ENCODE measurements around the gene SLC5A11.
"Not testable (repeated sequence)": the region's sequence is repeated elsewhere in the genome, so short reads cannot be mapped to it uniquely, and the experiment has no call there.

SLC5A11 gene, protein sequence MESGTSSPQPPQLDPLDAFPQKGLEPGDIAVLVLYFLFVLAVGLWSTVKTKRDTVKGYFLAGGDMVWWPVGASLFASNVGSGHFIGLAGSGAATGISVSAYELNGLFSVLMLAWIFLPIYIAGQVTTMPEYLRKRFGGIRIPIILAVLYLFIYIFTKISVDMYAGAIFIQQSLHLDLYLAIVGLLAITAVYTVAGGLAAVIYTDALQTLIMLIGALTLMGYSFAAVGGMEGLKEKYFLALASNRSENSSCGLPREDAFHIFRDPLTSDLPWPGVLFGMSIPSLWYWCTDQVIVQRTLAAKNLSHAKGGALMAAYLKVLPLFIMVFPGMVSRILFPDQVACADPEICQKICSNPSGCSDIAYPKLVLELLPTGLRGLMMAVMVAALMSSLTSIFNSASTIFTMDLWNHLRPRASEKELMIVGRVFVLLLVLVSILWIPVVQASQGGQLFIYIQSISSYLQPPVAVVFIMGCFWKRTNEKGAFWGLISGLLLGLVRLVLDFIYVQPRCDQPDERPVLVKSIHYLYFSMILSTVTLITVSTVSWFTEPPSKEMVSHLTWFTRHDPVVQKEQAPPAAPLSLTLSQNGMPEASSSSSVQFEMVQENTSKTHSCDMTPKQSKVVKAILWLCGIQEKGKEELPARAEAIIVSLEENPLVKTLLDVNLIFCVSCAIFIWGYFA

DNA sequence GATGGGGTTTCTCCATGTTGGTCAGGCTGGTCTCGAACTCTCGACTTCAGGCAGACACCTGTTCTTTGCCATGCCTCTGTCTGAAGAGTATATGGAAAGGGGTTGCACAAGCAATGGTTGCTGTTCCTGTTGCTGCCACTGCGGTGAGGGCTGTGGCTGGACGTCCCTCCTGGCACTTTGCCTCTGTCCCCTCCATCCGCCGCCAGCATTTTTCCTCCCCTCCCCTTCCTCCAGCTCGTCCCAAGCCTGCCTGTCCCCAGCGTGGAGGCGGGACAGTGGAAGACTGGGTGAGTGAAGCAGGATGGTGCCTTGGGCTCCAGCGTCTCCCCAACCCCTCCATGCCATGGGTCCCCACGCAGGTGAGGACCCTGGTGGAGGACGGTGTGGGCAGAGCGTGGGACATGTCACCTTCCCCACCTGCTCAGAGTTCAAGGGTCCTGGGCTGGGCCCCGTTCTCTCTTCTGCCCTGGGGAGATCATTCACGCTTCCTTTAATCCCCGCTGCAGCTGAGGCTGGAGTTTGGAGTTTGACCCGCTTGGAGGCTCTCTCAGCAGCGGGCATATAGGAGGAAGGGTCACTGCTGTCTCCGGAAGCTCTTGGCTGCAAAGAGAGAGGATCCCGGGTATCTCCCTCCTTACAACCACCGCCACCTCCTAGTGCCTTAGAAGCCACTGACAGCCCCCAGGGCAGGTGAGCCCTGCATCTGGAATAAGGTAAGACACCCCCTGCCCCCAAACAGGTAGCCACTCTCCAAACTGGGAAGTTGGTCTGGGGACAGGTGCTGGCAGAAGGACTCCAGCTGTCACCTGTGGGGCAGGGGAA is at the start of gene SLC5A11:
Gene SLC5A11 (plus strand): TSS at position 238 of the 822 bp plus-strand sequence. CDS start 12,681 bp downstream, outside the sequence.
- no peak for DNase-seq (ENCODE audit: low spot score)
- TF ChIP-seq, protein P1, sequence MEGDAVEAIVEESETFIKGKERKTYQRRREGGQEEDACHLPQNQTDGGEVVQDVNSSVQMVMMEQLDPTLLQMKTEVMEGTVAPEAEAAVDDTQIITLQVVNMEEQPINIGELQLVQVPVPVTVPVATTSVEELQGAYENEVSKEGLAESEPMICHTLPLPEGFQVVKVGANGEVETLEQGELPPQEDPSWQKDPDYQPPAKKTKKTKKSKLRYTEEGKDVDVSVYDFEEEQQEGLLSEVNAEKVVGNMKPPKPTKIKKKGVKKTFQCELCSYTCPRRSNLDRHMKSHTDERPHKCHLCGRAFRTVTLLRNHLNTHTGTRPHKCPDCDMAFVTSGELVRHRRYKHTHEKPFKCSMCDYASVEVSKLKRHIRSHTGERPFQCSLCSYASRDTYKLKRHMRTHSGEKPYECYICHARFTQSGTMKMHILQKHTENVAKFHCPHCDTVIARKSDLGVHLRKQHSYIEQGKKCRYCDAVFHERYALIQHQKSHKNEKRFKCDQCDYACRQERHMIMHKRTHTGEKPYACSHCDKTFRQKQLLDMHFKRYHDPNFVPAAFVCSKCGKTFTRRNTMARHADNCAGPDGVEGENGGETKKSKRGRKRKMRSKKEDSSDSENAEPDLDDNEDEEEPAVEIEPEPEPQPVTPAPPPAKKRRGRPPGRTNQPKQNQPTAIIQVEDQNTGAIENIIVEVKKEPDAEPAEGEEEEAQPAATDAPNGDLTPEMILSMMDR (IDR thresholded peaks at IDR 0.05; ENCODE audit: extremely low read depth, missing control alignments), result no peak

DNA sequence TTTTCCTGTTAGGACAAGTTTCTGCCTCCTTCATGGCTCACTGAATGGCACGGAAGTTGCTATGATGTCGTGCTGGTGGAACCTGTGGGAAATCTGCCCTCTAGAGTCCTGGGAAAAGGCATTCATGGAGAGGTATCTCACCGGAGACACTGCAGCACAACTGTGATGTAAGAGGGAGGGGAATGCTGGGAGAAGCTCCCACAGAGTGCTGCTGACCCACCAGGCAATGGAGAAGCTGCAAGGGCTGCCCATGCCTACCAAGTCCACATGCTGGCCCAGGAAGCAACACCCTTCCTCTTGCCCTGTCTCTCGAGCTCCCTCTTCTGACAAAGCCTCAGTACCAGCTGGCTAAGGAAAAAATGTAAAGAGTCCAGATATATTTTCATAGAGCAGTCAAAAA is 45.2 kb upstream of the SLC5A11 start:
- DNase-seq (ENCODE audit: low spot score), result no peak
- TF ChIP-seq, protein P1 (IDR thresholded peaks at IDR 0.05; ENCODE audit: extremely low read depth, missing control alignments), result no peak

DNA sequence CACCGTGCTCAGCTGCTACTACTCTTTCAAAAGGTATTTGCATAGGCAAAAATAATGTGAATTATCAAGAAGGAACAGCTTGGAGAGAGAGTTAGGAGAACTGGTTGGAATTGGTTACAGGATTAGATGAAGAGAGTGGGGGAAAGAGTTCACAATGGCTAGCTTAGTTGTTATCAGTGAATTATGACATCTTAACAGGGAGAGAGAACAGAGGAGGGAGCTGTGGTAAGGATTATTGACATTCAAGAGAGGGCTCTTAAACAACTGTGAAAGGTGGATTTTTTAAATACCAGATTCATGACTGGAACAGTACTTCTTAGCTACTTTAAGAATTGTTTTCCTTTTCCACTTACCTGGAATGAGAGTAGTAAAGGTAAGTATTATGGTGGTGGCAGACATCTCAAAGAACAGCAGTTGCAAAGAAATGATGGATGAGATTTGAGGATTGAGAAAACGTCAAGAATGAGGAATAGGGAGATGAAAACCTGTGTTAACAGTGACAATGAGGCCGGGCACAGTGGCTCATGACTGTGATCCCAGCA is 43.9 kb upstream of the SLC5A11 start:
- DNase-seq (ENCODE audit: low spot score), result no peak
- TF ChIP-seq, protein P1 (IDR thresholded peaks at IDR 0.05; ENCODE audit: extremely low read depth, missing control alignments), result no peak

DNA sequence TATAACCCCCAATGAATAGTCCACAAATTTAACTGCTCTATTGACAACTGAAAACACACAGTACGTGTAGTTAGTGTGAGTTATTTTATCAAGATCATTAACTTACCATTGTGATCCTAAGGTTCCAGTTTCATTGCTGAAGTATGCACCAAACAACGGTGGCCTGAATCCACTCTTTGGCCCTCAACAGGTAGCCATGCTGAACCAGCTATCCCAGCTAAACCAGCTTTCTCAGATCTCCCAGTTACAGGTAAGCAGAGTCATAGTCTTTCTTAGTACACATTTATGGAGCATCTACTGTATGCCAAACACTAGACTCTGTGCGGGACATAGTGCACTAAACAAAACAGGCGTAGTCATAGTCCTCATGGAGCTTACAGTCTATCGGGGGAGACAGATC is 40.3 kb upstream of the SLC5A11 start:
- TF ChIP-seq, protein P1 (IDR thresholded peaks at IDR 0.05; ENCODE audit: extremely low read depth, missing control alignments), result no peak
- no peak for DNase-seq (ENCODE audit: low spot score)

DNA sequence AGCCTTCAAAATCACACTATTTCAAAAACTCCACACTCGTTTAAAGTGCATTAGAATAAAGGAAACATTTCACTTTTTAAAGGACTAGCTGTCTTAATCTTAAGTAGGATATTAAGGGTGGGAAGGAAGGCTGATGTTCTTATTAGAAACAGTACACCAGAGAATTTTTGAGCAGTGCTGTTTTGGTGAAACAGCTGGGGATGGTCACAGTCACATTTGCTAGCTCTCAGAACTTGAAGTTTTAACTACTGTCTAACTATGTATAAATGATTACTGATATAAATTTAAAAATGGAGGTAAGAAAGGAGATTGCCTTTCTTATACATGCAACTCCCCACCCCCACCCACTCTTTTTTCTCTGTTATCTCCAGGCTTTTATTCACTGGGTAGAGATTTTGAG is 38.5 kb upstream of the SLC5A11 start:
- no peak for DNase-seq (ENCODE audit: low spot score)
- TF ChIP-seq, protein P1 (IDR thresholded peaks at IDR 0.05; ENCODE audit: extremely low read depth, missing control alignments), result no peak

DNA sequence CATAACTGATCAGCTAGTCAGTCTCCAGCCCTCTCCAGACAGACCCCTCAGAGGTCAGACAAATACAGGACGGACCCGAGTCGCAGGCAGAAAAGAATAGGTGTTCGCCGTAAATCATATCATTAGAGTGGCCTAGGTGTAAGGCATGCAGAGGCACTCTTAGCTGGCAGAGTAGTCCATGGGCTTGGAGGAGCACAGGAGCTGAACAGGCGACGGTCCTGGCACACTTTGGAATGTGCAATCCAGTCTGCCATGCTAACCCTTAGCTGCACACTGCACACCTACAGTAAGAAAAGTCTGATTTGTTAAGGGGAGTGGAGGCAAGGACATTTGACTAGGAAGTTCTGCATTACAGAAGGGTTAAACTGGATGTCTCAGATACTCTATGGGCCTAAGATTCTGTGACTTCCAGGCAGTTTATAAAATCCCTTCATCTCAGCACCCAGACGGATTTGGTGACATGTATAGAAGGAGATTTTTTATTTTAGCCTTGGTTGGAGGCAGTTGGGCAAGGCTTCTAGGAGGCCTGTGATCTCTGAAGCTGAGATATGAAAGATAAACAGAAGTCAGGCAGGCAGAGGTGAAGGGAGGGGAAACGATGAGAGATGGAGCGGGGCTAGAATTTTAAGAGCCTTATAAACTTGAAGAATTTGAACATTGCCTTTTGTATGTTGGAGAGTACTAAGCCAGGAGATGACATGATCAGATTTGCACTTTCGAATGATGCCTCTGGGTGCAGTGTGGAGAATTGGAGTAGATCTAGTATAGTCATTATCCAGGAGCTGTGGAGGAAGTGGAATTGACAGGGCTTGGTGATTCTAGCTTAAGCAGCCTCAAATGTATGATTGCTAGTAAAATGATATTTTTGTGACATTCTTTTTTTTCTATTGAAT is 34.6 kb upstream of the SLC5A11 start:
- no peak for DNase-seq (ENCODE audit: low spot score)
- TF ChIP-seq, protein P1 (IDR thresholded peaks at IDR 0.05; ENCODE audit: extremely low read depth, missing control alignments), result no peak

DNA sequence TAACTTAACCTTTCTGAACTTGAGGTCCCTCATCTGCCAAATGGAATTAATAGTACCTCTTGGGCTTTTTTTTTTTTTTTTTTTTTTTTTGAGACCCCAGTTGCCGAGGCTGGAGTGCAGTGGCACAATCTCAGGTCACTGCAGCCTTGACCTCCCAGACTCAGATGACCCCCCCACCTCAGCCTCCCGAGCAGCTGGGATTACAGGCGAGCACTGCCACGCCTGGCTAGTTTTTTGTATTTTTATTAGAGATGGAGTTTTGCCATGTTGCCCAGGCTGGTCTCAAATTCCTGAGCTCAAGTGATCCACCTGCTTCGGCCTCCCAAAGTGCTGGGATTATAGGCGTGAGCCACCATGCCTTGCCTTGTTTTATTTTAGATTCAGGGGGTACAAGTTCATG is 33.0 kb upstream of the SLC5A11 start:
- DNase-seq (ENCODE audit: low spot score), result not testable (repeated sequence)
